Bronchial epithelial cell (primary cell): ENCODE results near the gene HMGB3. TPM values are rescaled to one million over a fixed set of nuclear protein-coding genes. Genes with fewer than 3 reads are reported as not detected.
A peak's percentile ranks its signal among the peaks of the same experiment; 100 is the strongest.

ENCODE experiments used
- DNase-seq: peaks from one replicate; pipeline ENCODE4 v3.0.0-alpha.2; 2010; ENCODE audit warnings: low read depth
- FAIRE-seq: peaks from 2 replicates; lab custom pipeline; 2011; peaks lifted over from hg19 to GRCh38; lab: Jason Lieb, UNC
- H3K27me3 ChIP-seq: 2 replicates; pipeline ENCODE4 v1.5.1; 2011; ENCODE audit warnings: low read length; ENCODE audit not compliant: control insufficient read depth, insufficient read depth
- H3K36me3 ChIP-seq: 2 replicates; pipeline ENCODE4 v1.5.1; 2011; ENCODE audit warnings: low read length; ENCODE audit not compliant: control insufficient read depth, insufficient read depth
- H3K4me3 ChIP-seq: 2 replicates; pipeline ENCODE4 v1.5.1; 2011; ENCODE audit warnings: mild to moderate bottlenecking, low read depth, low read length, control low read depth
- CTCF ChIP-seq: IDR thresholded peaks from 2 replicates; pipeline ENCODE4 v1.5.1; 2011; ENCODE audit warnings: mild to moderate bottlenecking, moderate library complexity, low read length, control low read depth, inconsistent platforms; ENCODE audit not compliant: insufficient read depth, severe bottlenecking
- total RNA-seq: library from RNA; depleted of rRNA; stranded (reverse); fragments of >200 nt; gene quantifications from 2 replicates; pipeline ENCODE4 v1.2.1, GENCODE V29; 2014

The HMGB3 gene
- total RNA-seq, 1 donor from 2014 or later = 74.5 TPM

DNA sequence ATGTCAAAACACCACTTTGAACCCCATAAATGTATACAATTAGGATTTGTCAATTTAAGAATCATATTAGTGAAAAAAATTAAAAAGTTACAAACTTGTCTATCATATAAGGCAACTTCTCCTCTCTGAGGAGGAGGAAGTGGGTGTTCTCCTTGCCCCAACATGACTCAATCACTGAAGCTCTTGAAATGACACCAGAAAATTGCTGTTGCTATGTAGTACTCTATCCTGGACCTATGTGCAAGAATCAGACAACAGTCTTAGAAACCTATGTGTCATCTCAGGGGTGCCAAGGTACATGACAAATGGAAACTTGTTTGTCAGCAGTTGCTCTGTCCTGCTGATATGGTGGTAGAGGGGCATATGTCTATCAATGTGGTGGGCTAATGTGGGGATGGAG lies 47.7 kb downstream of the HMGB3 start:
- Histone ChIP-seq H3K36me3 (no peaks in the 10 kb centered on the region), H3K4me3 (no peak overlapping the region), H3K27me3 (no peaks in the 10 kb centered on the region)
- FAIRE-seq = no peak
- DNase-seq = peak; percentile 39
- no peak for TF ChIP-seq CTCF

- DNase-seq = peak; percentile 50
- H3K36me3 ChIP-seq = no peaks in the 10 kb centered on the region
These were observed 48.3 kb downstream of the HMGB3 start for GRCh38 chrX:151031391-151031975.

GRCh38 chrX:151039351-151039750 lies 56.2 kb downstream of the HMGB3 start:
- Histone ChIP-seq H3K27me3 (no peaks in the 10 kb centered on the region), H3K36me3 (no peaks in the 10 kb centered on the region), H3K4me3 (no peak overlapping the region)
- TF ChIP-seq CTCF = no peak
- FAIRE-seq = no peak
- no peak for DNase-seq

More at GRCh38 chrX:151031391-151031975, 48.3 kb downstream of the HMGB3 start:
- Histone ChIP-seq H3K4me3 (no peak overlapping the region), H3K27me3 (no peaks in the 10 kb centered on the region)
- no peak for TF ChIP-seq CTCF
- no peak for FAIRE-seq

Other genes starting within 250 kb of the HMGB3 start
- gene CD99L2, start 84.7 kb upstream of the HMGB3 start, total RNA-seq = 7.7 and 10.8 TPM in 2 replicates
- not detected in 2 replicates for gene GPR50, start 193.2 kb downstream of the HMGB3 start, total RNA-seq